Measurements from ENCODE around the gene IGFBPL1. TPM values are rescaled to one million over a fixed set of nuclear protein-coding genes. Genes with fewer than 3 reads are reported as not detected.

The IGFBPL1 gene
- total and polyA plus RNA-seq, 8 donors: 0.23 to 4.8 (median 1.7) TPM; not detected in 3

- intact Hi-C loops (cut with DNase I; ENCODE audit: low total_unique reads): no loop called here
- H3K4me1 ChIP-seq: no peaks in the 10 kb centered on the region
- no peak for DNase-seq
- no peaks in the 10 kb centered on the region for H3K36me3 ChIP-seq
- WGBS, 5 donors: 57 to 76% (median 69%) methylated on average over 6 of the region's 6 CpGs
- H3K27ac ChIP-seq: no peak overlapping the region
- peaks cover 0 to 16% (median 0%) of the 10 kb centered on the region in 3 donors for H3K27me3 ChIP-seq
- H3K4me3 ChIP-seq: no peak overlapping the region
- TF ChIP-seq POLR2A (IDR thresholded peaks at IDR 0.05) (no peak), POLR2AphosphoS5 (IDR thresholded peaks at IDR 0.05) (no peak), CTCF (IDR thresholded peaks at IDR 0.05) (no peak), EP300 (IDR thresholded peaks at IDR 0.05) (no peak)
- no peaks in the 10 kb centered on the region for H3K9me3 ChIP-seq
Measured at GRCh38 chr9:38412751-38413150, 11.5 kb downstream of the IGFBPL1 start.

- no peak overlapping the region for H3K27ac ChIP-seq
- H3K4me3 ChIP-seq: no peak overlapping the region
- 36 to 62% (median 48%) methylated on average over 4 of the region's 4 CpGs for WGBS, 5 donors
- DNase-seq: no peak
- intact Hi-C loops (cut with DNase I; ENCODE audit: low total_unique reads): loop anchor here (5.0 kb wide), 1 partner anchor 36 kb away; no protein-coding TSS in a partner anchor
- no peaks in the 10 kb centered on the region for H3K9me3 ChIP-seq
- H3K27me3 ChIP-seq: peaks cover 0 to 12% (median 0%) of the 10 kb centered on the region in 3 donors
- H3K4me1 ChIP-seq: no peaks in the 10 kb centered on the region
- TF ChIP-seq CTCF (IDR thresholded peaks at IDR 0.05) (no peak), EP300 (IDR thresholded peaks at IDR 0.05) (no peak), POLR2AphosphoS5 (IDR thresholded peaks at IDR 0.05) (no peak), POLR2A (IDR thresholded peaks at IDR 0.05) (no peak)
- H3K36me3 ChIP-seq: no peaks in the 10 kb centered on the region
Measured at GRCh38 chr9:38408719-38409118, 15.5 kb downstream of the IGFBPL1 start.

- DNase-seq: no peak
- intact Hi-C loops (cut with DNase I; ENCODE audit: low total_unique reads): loop anchor here (5.0 kb wide), 1 partner anchor 34 kb away; no protein-coding TSS in a partner anchor
- Histone ChIP-seq H3K27me3 (peaks cover 0 to 15% (median 0%) of the 10 kb centered on the region in 3 donors), H3K36me3 (no peaks in the 10 kb centered on the region), H3K4me1 (no peaks in the 10 kb centered on the region), H3K27ac (no peak overlapping the region), H3K9me3 (no peaks in the 10 kb centered on the region), H3K4me3 (no peak overlapping the region)
- TF ChIP-seq CTCF (IDR thresholded peaks at IDR 0.05) (no peak), POLR2AphosphoS5 (IDR thresholded peaks at IDR 0.05) (no peak), EP300 (IDR thresholded peaks at IDR 0.05) (no peak), POLR2A (IDR thresholded peaks at IDR 0.05) (no peak)
- WGBS, 5 donors: 83 to 93% (median 86%) methylated on average over 9 of the region's 9 CpGs
Measured at GRCh38 chr9:38406476-38407186, 17.6 kb downstream of the IGFBPL1 start.

GRCh38 chr9:38405785-38406184 lies 18.5 kb downstream of the IGFBPL1 start:
- no peak for TF ChIP-seq EP300 (IDR thresholded peaks at IDR 0.05)
- TF ChIP-seq POLR2A (IDR thresholded peaks at IDR 0.05): no peak
- TF ChIP-seq POLR2AphosphoS5 (IDR thresholded peaks at IDR 0.05): no peak
- TF ChIP-seq CTCF (IDR thresholded peaks at IDR 0.05): no peak
- intact Hi-C loops (cut with DNase I; ENCODE audit: low total_unique reads): loop anchor here (5.0 kb wide), 1 partner anchor 33 kb away; no protein-coding TSS in a partner anchor
- Histone ChIP-seq H3K9me3 (no peaks in the 10 kb centered on the region), H3K27me3 (peaks cover 0 to 15% (median 0%) of the 10 kb centered on the region in 3 donors), H3K4me3 (no peak overlapping the region), H3K27ac (no peak overlapping the region), H3K36me3 (no peaks in the 10 kb centered on the region), H3K4me1 (peaks cover 0 to 2% (median under 1%) of the 10 kb centered on the region in 4 donors)
- no peak for DNase-seq
- WGBS, 5 donors: 60 to 75% (median 71%) methylated on average over 3 of the region's 3 CpGs

Measured in stomach (tissue), 9 donors.